Measurements from ENCODE around the gene MT4. TPM values are rescaled to one million over a fixed set of nuclear protein-coding genes. Genes with fewer than 3 reads are reported as not detected.

MT4 gene
- not detected in 2 replicates for total RNA-seq (2014; rRNA removed; shearing (Covaris generic))

DNA sequence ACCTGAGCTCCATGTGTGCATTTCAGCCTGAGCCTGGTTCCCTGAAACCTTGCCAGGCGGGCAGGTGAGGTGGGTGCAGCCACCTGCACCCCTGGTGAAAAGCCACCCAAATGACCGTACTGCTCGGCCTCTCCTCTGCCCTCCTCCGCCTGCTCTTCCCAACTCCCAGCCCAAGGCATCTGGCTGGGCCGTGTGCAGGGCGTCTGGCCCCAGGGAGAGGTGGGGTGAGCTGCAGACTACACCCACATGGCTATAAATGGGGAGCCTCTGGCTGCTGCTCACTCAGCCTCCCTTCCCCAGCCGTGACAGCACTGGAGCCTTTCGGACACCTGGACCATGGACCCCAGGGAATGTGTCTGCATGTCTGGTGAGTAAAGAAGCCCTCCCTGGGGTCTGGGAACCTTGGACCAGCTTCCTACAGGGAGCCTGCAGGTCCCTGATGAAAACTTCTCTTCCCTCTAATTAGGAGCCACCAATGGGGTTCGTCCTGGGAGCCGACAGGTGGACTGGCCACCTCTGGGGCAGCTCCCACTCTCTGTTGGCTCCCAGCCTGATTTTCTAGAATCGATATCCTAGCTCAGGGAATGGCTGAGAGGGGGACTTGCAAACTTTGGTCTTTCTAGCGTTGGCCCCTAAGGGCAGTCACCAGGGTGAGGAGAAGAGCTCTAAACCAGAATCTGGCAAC, at the start of gene MT4:
TSS of gene MT4 (plus strand) at position 281 of the 685 bp plus-strand sequence. CDS start at position 337, 56 bp downstream.
- no peak for DNase-seq (ENCODE audit: low read depth)

GRCh38 chr16:56515665-56516064, 49.2 kb upstream of the MT4 start:
- DNase-seq (ENCODE audit: low read depth) = no peak

GRCh38 chr16:56517206-56517605, 47.7 kb upstream of the MT4 start:
- no peak for DNase-seq (ENCODE audit: low read depth)

- no peak for DNase-seq (ENCODE audit: low read depth)
These were observed 46.4 kb upstream of the MT4 start for GRCh38 chr16:56518425-56518824.

DNA sequence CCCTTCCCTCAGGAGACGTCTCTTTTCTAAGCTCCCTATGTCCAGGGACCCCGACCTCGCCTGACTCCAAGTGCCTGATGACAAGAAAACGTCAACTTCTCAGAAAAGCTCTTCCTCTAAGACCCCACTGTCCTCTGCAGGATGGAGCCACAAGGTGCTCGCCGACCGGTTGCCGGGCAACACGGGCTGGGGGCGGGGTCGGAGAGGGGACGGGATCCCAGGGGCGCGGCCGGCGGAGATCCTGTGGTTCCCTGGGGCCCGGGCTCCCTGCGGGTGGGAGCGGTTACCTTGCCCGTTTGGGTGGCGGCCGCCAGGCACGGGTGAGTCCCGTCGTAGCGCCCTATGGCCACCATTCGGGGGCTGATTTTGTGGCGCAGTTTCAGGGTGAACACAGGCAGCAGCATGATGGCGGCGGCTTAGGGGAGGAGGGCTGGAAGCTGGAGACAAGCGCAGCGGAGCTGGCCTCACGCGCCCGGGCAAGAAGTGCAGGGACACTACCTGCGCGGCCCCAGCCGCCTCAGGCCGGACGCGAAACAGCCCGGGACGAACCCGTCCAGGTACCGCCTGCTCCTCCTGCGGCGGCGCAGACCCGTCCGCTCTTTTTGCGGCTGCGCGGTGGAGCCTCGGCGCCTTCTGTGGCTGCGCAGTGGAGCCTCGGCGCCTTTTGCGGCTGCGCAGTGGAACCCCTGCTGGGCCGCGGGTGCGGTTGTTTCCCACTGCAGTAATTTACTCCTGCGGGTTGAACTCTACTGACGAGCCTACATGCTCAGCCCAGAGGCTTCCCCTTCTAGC, 45.2 kb upstream of the MT4 start, which contains the start of gene BBS2:
TSS of gene BBS2 (minus strand) at position 566 of the 792 bp plus-strand sequence. CDS start at position 404, 162 bp downstream.
- peak; percentile 80 for DNase-seq (ENCODE audit: low read depth)

GRCh38 chr16:56520251-56520577, 44.7 kb upstream of the MT4 start:
- no peak for DNase-seq (ENCODE audit: low read depth)

DNA sequence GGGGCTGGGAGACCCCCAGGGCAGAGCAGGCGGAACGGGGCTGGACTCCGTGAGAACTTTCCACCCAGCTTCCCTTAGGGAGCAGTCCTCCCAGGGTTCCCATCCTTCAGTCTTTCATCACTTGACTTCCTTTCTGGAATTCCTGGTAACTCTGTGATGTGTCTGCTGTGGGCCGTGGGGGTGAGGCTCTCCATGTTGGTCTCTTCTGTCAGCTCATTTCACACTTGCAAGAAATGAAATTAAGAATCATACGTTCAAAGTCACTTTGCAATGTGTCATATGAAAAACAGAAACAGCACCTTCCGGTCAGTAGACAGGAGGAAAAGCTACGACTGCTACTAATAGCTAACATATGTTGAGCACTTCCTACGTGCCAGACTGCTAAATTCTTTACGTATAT, 39.6 kb upstream of the MT4 start:
- peak; percentile 46 for DNase-seq (ENCODE audit: low read depth)

GRCh38 chr16:56530872-56531271, 34.0 kb upstream of the MT4 start:
- DNase-seq (ENCODE audit: low read depth) = no peak

- no peak for DNase-seq (ENCODE audit: low read depth)
These were observed 32.2 kb upstream of the MT4 start for GRCh38 chr16:56532714-56533113.

DNA sequence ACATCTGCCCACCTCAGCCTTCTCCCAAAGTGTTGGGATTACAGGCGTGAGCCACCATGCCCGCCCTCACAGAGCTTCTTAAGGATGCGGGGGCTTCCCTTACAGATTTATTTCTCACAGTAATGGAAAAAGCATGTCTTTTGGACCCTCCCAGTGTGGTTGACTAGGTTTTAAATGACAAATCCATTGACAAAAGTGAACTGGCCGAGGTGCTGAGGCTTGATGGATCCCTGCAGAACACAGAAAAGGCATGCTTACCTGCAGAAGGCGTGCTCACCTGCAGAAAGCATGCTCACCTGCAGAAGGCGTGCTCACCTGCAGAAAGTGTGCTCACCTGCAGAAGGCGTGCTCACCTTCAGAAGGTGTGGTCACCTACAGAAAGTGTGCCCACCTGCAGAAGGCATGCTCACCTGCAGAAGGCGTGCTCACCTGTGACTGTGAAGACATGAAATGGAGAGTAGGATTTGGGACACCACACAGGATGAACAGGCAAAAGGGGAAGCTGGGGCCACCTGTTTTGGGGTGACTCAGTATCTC, 30.0 kb upstream of the MT4 start:
- no peak for DNase-seq (ENCODE audit: low read depth)

- no peak for DNase-seq (ENCODE audit: low read depth)
These were observed 26.5 kb upstream of the MT4 start for GRCh38 chr16:56538331-56538730.

DNA sequence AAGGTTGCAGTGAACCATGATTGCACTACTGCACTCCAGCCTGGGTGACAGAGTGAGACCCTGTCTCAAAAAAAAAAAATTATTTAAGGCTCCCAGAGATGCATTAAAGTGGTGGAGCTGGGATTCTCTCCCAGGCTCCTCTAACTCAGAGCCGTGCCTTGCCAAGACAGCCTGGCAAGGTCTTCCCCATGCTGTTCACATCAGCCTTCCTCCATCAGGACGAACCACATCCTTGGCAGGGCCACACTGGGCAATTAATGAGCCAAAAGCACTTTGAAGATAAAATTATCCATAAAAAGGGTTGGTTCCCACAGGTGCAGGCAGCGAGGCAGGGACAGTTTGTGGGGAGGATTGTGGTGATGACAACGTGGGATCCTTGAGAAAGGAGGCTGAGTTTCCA, 25.2 kb upstream of the MT4 start:
- DNase-seq (ENCODE audit: low read depth) = no peak

DNA sequence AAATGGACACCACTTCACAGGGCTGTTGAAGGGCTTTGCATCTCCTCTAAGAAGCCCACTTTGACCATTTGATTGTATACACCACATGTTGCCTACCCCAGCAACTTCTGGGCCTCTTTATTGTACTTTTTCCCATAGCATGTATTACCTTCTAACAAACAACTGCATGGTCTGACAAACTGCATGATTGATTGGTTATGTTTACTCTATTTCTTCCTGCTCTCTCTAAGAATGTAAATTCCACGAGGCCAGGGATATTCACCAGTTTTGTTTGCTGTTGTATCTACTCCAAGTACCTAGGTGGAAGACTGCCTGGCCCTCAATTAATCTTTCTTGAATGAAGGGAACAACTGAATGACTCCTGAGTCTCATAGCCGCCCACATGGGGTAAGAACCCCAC, 22.8 kb upstream of the MT4 start:
- DNase-seq (ENCODE audit: low read depth) = no peak

GRCh38 chr16:56547120-56547948, 17.5 kb upstream of the MT4 start:
- DNase-seq (ENCODE audit: low read depth) = peak; percentile 70

GRCh38 chr16:56547949-56548567, 16.8 kb upstream of the MT4 start:
- peak; percentile 33 for DNase-seq (ENCODE audit: low read depth)

DNA sequence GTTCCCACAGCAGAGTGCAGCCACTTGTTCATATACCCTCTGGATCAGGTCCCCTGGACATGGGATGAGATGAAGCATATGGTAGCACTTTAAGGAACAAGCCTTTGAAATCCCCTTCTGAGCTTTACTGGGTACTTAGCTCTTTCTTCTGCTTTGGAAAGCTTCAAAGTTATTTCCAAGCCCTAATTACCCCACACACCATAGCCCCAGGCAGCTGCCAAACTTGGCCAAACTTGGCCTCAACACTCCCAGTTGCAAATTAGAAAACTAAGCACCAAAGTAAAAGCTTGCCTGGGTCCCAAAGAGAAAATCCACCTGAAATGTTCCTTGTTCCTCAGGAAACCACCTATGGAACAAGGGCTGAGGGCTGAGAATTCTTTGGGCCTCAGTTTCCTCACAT, 15.7 kb upstream of the MT4 start:
- DNase-seq (ENCODE audit: low read depth) = no peak

DNA sequence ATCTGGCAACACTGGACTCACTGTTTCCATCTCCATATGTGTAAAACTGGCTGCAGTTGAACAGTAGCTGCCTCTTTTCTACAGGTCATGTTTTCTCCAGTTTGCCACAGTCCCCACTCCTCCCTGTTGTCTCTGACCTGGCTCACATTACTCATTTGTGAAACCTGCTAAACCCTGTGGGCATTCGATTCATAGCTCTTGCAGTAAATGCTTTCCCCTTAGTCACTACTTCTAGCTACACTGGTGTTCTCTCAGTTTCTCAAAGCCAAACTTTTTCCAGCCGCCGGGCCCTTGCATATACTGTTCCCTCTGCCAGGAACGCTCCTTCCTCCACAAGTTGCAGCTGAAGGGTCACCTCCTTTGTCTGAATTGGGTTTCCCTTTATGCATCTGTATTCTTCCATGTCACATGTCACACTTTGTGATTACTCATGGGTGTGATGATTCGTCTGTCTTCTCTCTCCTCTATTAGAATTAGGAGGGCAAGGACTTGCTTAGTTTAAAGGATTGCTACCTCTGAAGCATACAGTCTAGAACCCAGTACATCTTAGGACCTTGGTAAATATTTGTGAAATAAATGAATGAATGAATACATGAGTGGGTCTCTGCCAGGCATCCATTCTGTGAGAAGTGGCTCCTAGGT, 15.0 kb upstream of the MT4 start:
- DNase-seq (ENCODE audit: low read depth) = peak; percentile 20

GRCh38 chr16:56551796-56552738, 12.8 kb upstream of the MT4 start:
- DNase-seq (ENCODE audit: low read depth) = no peak

GRCh38 chr16:56554441-56554840, 10.4 kb upstream of the MT4 start:
- DNase-seq (ENCODE audit: low read depth) = no peak
